CD4-positive, alpha-beta T cell treated with Interleukin-10 for 1 hour (primary cell): ENCODE measurements around the gene H2AZ2.
"Not testable (repeated sequence)": the region's sequence is repeated elsewhere in the genome, so short reads cannot be mapped to it uniquely, and the experiment has no call there.

ENCODE experiments used
- DNase-seq: peaks from one replicate; pipeline ENCODE4 v3.0.0-alpha.2; 2020

H2AZ2 gene

GRCh38 chr7:44811093-44811492 is 36.8 kb downstream of the H2AZ2 start:
- DNase-seq, result no peak

GRCh38 chr7:44808914-44809393 is 38.9 kb downstream of the H2AZ2 start:
- no peak for DNase-seq

GRCh38 chr7:44805950-44806349 is 41.9 kb downstream of the H2AZ2 start:
- no peak for DNase-seq

- not testable (repeated sequence) for DNase-seq
Measured at GRCh38 chr7:44803828-44804519, 43.9 kb downstream of the H2AZ2 start.

- no peak for DNase-seq
Measured at GRCh38 chr7:44802418-44803025, 45.4 kb downstream of the H2AZ2 start.

- DNase-seq, result no peak
Measured at GRCh38 chr7:44801890-44802289, 46.0 kb downstream of the H2AZ2 start.

GRCh38 chr7:44799939-44800338 is 47.9 kb downstream of the H2AZ2 start:
- DNase-seq, result no peak

- peak; percentile 15 for DNase-seq
Measured at GRCh38 chr7:44798649-44799305, 49.1 kb downstream of the H2AZ2 start.

GRCh38 chr7:44797329-44798258 is 50.3 kb downstream of the H2AZ2 start:
- peak; percentile 90 for DNase-seq

GRCh38 chr7:44796504-44797328 is 51.2 kb downstream of the H2AZ2 start, which contains the start of gene PPIA:
TSS of gene PPIA (plus strand) at chr7:44796681. CDS start at chr7:44796725, 44 bp downstream.
- DNase-seq, result peak; percentile 99

GRCh38 chr7:44796034-44796503 is 51.8 kb downstream of the H2AZ2 start:
- no peak for DNase-seq

GRCh38 chr7:44794331-44794730 is 53.6 kb downstream of the H2AZ2 start:
- DNase-seq, result no peak

GRCh38 chr7:44793919-44794318 is 54.0 kb downstream of the H2AZ2 start:
- DNase-seq, result no peak

GRCh38 chr7:44791278-44792219 is 56.3 kb downstream of the H2AZ2 start:
- no peak for DNase-seq

GRCh38 chr7:44789990-44790389 is 57.9 kb downstream of the H2AZ2 start:
- DNase-seq, result no peak

GRCh38 chr7:44787762-44788161 is 60.1 kb downstream of the H2AZ2 start:
- no peak for DNase-seq

GRCh38 chr7:44787041-44787440 is 60.8 kb downstream of the H2AZ2 start:
- no peak for DNase-seq

- not testable (repeated sequence) for DNase-seq
Measured at GRCh38 chr7:44785218-44785617, 62.7 kb downstream of the H2AZ2 start.

- DNase-seq, result no peak
Measured at GRCh38 chr7:44784364-44784763, 63.5 kb downstream of the H2AZ2 start.

GRCh38 chr7:44783407-44783806 is 64.5 kb downstream of the H2AZ2 start:
- DNase-seq, result no peak

- DNase-seq, result no peak
Measured at GRCh38 chr7:44782460-44782859, 65.4 kb downstream of the H2AZ2 start.
